ENCODE data around the gene RNF43.

GRCh38 chr17:58382872-58383242 is 34.5 kb downstream of the RNF43 start:
- TF ChIP-seq POLR2A (IDR thresholded peaks at IDR 0.05) (no peak), POLR2AphosphoS5 (IDR thresholded peaks at IDR 0.05) (no peak), CTCF (IDR thresholded peaks at IDR 0.05) (no peak), EP300 (IDR thresholded peaks at IDR 0.05) (no peak)
